ENCODE measurements around the gene RRBP1.

Gene RRBP1

GRCh38 chr20:17598013-17598550, 84.0 kb downstream of the RRBP1 start:
- no peak for DNase-seq (ENCODE audit: low read depth)
- TF ChIP-seq CTCF (IDR thresholded peaks at IDR 0.05; ENCODE audit: low read depth, low read length, missing control alignments), result no peak
- in situ Hi-C loops (cut with HindIII; ENCODE audit: low sequenced_read_pairs), result no loop called here
- no peak overlapping the region for H3K4me3 ChIP-seq (ENCODE audit: low read depth, low read length)

GRCh38 chr20:17595856-17596255, 86.2 kb downstream of the RRBP1 start:
- in situ Hi-C loops (cut with HindIII; ENCODE audit: low sequenced_read_pairs), result no loop called here
- DNase-seq (ENCODE audit: low read depth), result no peak
- H3K4me3 ChIP-seq (ENCODE audit: low read depth, low read length), result no peak overlapping the region
- no peak for TF ChIP-seq CTCF (IDR thresholded peaks at IDR 0.05; ENCODE audit: low read depth, low read length, missing control alignments)

GRCh38 chr20:17594443-17594842, 87.6 kb downstream of the RRBP1 start:
- no peak for TF ChIP-seq CTCF (IDR thresholded peaks at IDR 0.05; ENCODE audit: low read depth, low read length, missing control alignments)
- no peak for DNase-seq (ENCODE audit: low read depth)
- H3K4me3 ChIP-seq (ENCODE audit: low read depth, low read length), result no peak overlapping the region
- in situ Hi-C loops (cut with HindIII; ENCODE audit: low sequenced_read_pairs), result loop anchor here (5.0 kb wide), 1 partner anchor 52 kb away; no protein-coding TSS in a partner anchor

GRCh38 chr20:17593902-17594301, 88.1 kb downstream of the RRBP1 start:
- DNase-seq (ENCODE audit: low read depth), result no peak
- TF ChIP-seq CTCF (IDR thresholded peaks at IDR 0.05; ENCODE audit: low read depth, low read length, missing control alignments), result no peak
- in situ Hi-C loops (cut with HindIII; ENCODE audit: low sequenced_read_pairs), result loop anchor here (5.0 kb wide), 1 partner anchor 52 kb away; no protein-coding TSS in a partner anchor

GRCh38 chr20:17590245-17590644, 91.8 kb downstream of the RRBP1 start:
- in situ Hi-C loops (cut with HindIII; ENCODE audit: low sequenced_read_pairs), result loop anchor here (5.0 kb wide), 1 partner anchor 48 kb away; no protein-coding TSS in a partner anchor
- H3K4me3 ChIP-seq (ENCODE audit: low read depth, low read length), result no peak overlapping the region
- DNase-seq (ENCODE audit: low read depth), result no peak
- no peak for TF ChIP-seq CTCF (IDR thresholded peaks at IDR 0.05; ENCODE audit: low read depth, low read length, missing control alignments)

More at GRCh38 chr20:17593902-17594301, 88.1 kb downstream of the RRBP1 start:
- no peak overlapping the region for H3K4me3 ChIP-seq (ENCODE audit: low read depth, low read length)

- no peak overlapping the region for H3K4me3 ChIP-seq (ENCODE audit: low read depth, low read length)
- DNase-seq (ENCODE audit: low read depth), result no peak
- in situ Hi-C loops (cut with HindIII; ENCODE audit: low sequenced_read_pairs), result no loop called here
- no peak for TF ChIP-seq CTCF (IDR thresholded peaks at IDR 0.05; ENCODE audit: low read depth, low read length, missing control alignments)
Measured at GRCh38 chr20:17589161-17589834, 92.7 kb downstream of the RRBP1 start.
